ENCODE data around the gene DHX40. TPM values are rescaled to one million over a fixed set of nuclear protein-coding genes. Genes with fewer than 3 reads are reported as not detected.
A peak's percentile ranks its signal among the peaks of the same experiment; 100 is the strongest.

Gene DHX40
- polyA plus RNA-seq, 1 of the 3 experiments (the other 2 are of a cell fraction) = 33.8 TPM

DNA sequence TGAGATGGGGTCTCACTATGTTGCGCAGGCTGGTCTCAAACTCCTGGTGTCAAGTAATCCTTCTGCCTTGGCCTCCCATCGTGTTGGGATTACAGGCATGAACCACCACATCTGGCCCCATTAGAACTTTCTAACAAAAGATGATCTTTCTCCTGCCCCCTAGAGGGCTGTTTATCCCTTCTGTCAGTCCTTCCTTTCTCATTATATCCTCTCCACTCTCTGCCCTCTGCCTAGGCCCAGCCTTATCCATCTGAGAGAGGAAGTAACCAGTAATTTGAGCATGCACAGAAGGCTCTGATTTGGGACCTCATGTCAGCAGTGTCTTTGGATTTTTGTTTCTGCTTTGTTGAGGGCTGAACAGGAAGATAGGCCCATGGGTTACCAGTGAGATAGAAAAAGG, 4.4 kb upstream of the DHX40 start:
- Histone ChIP-seq H3K27me3 (ENCODE audit: insufficient read depth) (no peaks in the 10 kb centered on the region), H3K4me1 (ENCODE audit: control insufficient read depth in 1 of 2, insufficient read depth in 2 of 2, low read depth in 1 of 2, low read length in 1 of 2) (peaks cover 0 to 3% of the 10 kb centered on the region in 2 experiments; a peak in 2 of 4 replicates), H3K27ac (ENCODE audit: low read depth in 2 of 2, low read length in 1 of 2) (no peak overlapping the region), H3K9ac (no peak overlapping the region), H3K9me3 (no peaks in the 10 kb centered on the region), H4K20me1 (ENCODE audit: insufficient read depth) (no peaks in the 10 kb centered on the region), H3F3A (replicated peaks; ENCODE audit: insufficient read depth) (peaks cover under 1% of the 10 kb centered on the region), H2AFZ (ENCODE audit: low read depth) (no peak overlapping the region; the same call in 1 of the 2 replicates), H3K79me2 (ENCODE audit: insufficient read depth) (peaks cover 5% of the 10 kb centered on the region), H3K36me3 (replicated peaks in 1 of 2; ENCODE audit: control insufficient read depth in 1 of 2, insufficient read depth in 2 of 2, low read length in 1 of 2) (no peaks in the 10 kb centered on the region), H3K9me2 (no peaks in the 10 kb centered on the region), H3K4me3 (ENCODE audit: low read depth in 2 of 2, low read length in 1 of 2) (no peak overlapping the region), H3K4me2 (no peak overlapping the region)
- WGBS (ENCODE audit: low lambda C conversion rate) = 84% methylated on average over 2 of the region's 2 CpGs
- TF ChIP-seq EZH2phosphoT487 (IDR thresholded peaks at IDR 0.05; ENCODE audit: borderline replicate concordance, low read depth) (no peak), TCF12 (IDR thresholded peaks at IDR 0.05) (no peak), MXI1 (IDR thresholded peaks at IDR 0.05; ENCODE audit: low read depth, low read length) (no peak), FOXM1 (IDR thresholded peaks at IDR 0.05; ENCODE audit: low read depth) (no peak), CTCF (IDR thresholded peaks at IDR 0.05) (peak; percentile 52), CHD2 (IDR thresholded peaks at IDR 0.05; ENCODE audit: low read length, partially characterized antibody) (no peak), FOXJ3 (CRISPR knock-in tag; IDR thresholded peaks at IDR 0.05) (no peak), JUND (IDR thresholded peaks at IDR 0.05) (no peak), NFIC (IDR thresholded peaks at IDR 0.05; ENCODE audit: borderline replicate concordance) (no peak), ELF1 (IDR thresholded peaks at IDR 0.05) (no peak), SIN3A (IDR thresholded peaks at IDR 0.05; ENCODE audit: borderline replicate concordance, low read depth, low read length) (no peak), RXRA (IDR thresholded peaks at IDR 0.05; ENCODE audit: borderline replicate concordance, low read depth) (no peak), TEAD4 (IDR thresholded peaks at IDR 0.05; ENCODE audit: borderline replicate concordance, insufficient read depth) (no peak), RAD21 (IDR thresholded peaks at IDR 0.05; ENCODE audit: low read length) (peak; percentile 37), FOSL2 (IDR thresholded peaks at IDR 0.05; ENCODE audit: borderline replicate concordance, low read depth) (no peak), SMC3 (IDR thresholded peaks at IDR 0.05; ENCODE audit: low read depth, low read length) (peak; percentile 21; the same call in 1 of the 2 replicates), RCOR1 (IDR thresholded peaks at IDR 0.05; ENCODE audit: low read length) (no peak), POLR2AphosphoS5 (IDR thresholded peaks at IDR 0.05; ENCODE audit: low read depth, low read length) (no peak)
- TF ChIP-seq, protein P1, sequence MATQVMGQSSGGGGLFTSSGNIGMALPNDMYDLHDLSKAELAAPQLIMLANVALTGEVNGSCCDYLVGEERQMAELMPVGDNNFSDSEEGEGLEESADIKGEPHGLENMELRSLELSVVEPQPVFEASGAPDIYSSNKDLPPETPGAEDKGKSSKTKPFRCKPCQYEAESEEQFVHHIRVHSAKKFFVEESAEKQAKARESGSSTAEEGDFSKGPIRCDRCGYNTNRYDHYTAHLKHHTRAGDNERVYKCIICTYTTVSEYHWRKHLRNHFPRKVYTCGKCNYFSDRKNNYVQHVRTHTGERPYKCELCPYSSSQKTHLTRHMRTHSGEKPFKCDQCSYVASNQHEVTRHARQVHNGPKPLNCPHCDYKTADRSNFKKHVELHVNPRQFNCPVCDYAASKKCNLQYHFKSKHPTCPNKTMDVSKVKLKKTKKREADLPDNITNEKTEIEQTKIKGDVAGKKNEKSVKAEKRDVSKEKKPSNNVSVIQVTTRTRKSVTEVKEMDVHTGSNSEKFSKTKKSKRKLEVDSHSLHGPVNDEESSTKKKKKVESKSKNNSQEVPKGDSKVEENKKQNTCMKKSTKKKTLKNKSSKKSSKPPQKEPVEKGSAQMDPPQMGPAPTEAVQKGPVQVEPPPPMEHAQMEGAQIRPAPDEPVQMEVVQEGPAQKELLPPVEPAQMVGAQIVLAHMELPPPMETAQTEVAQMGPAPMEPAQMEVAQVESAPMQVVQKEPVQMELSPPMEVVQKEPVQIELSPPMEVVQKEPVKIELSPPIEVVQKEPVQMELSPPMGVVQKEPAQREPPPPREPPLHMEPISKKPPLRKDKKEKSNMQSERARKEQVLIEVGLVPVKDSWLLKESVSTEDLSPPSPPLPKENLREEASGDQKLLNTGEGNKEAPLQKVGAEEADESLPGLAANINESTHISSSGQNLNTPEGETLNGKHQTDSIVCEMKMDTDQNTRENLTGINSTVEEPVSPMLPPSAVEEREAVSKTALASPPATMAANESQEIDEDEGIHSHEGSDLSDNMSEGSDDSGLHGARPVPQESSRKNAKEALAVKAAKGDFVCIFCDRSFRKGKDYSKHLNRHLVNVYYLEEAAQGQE (IDR thresholded peaks at IDR 0.05; ENCODE audit: low read depth, low read length) = no peak
- TF ChIP-seq, protein P2, sequence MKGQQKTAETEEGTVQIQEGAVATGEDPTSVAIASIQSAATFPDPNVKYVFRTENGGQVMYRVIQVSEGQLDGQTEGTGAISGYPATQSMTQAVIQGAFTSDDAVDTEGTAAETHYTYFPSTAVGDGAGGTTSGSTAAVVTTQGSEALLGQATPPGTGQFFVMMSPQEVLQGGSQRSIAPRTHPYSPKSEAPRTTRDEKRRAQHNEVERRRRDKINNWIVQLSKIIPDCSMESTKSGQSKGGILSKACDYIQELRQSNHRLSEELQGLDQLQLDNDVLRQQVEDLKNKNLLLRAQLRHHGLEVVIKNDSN (IDR thresholded peaks at IDR 0.05; ENCODE audit: borderline replicate concordance, low read depth) = no peak
- TF ChIP-seq, protein P3, sequence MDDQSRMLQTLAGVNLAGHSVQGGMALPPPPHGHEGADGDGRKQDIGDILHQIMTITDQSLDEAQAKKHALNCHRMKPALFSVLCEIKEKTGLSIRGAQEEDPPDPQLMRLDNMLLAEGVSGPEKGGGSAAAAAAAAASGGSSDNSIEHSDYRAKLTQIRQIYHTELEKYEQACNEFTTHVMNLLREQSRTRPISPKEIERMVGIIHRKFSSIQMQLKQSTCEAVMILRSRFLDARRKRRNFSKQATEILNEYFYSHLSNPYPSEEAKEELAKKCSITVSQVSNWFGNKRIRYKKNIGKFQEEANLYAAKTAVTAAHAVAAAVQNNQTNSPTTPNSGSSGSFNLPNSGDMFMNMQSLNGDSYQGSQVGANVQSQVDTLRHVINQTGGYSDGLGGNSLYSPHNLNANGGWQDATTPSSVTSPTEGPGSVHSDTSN (IDR thresholded peaks at IDR 0.05) = no peak
- TF ChIP-seq, protein P4, sequence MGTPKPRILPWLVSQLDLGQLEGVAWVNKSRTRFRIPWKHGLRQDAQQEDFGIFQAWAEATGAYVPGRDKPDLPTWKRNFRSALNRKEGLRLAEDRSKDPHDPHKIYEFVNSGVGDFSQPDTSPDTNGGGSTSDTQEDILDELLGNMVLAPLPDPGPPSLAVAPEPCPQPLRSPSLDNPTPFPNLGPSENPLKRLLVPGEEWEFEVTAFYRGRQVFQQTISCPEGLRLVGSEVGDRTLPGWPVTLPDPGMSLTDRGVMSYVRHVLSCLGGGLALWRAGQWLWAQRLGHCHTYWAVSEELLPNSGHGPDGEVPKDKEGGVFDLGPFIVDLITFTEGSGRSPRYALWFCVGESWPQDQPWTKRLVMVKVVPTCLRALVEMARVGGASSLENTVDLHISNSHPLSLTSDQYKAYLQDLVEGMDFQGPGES (IDR thresholded peaks at IDR 0.05; ENCODE audit: low read depth, low read length) = no peak
- POLR2A ChIA-PET = no interaction called here
- DNase-seq = peak; percentile 43
- CTCF ChIA-PET = interaction anchor here (1.2 to 5.3 kb wide), 6 partner anchors 9 to 242 kb away, joined by 4 to 105 read pairs (median 13); partner anchors contain the start of gene CLTC

Data from SK-N-SH (cell line).